Embryonic facial prominence (tissue), 1 donor: ENCODE data around the gene RABGEF1.
A peak's percentile ranks its signal among the peaks of the same experiment; 100 is the strongest.
"Not testable (repeated sequence)": the region's sequence is repeated elsewhere in the genome, so short reads cannot be mapped to it uniquely, and the experiment has no call there.

Source experiments
- DNase-seq: peaks from one replicate; pipeline ENCODE4 v3.0.0-alpha.2; 2016; ENCODE audit errors: extremely low spot score

The RABGEF1 gene

GRCh38 chr7:66815186-66815875 lies 74.8 kb downstream of the RABGEF1 start:
- not testable (repeated sequence) for DNase-seq

DNA sequence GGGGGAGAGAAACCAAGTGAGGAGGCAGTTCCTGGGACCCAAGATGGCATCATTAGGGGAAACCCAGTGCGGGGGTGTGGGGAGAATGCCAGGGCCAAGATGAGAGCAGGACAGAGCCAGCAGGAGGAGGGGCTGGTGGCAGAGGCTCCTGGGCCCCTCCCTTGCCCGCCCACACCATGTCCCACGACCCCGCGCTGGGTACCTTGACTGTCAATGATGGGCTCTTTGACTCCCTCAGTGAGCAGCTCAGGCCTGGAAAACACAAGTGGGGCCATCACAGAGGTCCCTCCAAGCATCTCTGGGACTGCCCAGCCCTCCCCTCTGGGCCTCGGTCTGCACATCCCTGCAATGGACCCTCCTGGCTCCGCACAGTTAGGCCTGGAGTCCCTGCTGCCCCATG lies 75.4 kb downstream of the RABGEF1 start:
- DNase-seq, result no peak

- not testable (repeated sequence) for DNase-seq
Observed at GRCh38 chr7:66816658-66817057, 76.1 kb downstream of the RABGEF1 start.

DNA sequence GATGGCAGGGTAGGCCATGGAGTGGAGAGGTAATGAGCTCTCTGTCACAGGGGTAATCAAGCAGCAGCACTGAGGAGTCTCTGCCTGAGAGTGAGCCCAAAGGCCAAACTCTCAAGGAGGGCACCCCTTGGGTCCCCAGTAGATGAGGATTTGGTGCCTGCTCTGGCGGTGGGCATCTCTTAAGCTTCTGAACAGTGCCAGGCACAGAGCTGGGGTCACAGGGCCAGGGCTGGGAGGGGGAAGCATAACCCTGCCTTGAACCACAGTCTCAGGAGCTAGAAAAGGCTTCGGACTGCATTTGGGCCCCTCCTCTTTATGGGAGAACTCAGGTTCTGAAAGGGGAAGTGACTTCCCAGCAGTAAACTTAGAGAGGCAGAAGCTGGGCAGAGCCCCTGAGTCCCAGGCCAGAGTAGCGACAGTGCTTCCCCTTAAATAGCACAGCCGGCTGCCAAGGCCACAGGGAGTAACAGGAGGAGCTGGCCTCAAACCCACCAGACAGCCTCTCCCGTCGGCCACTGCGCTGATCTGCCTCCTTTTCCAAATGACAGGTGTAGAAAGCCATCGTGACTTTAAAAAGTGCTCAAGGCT lies 76.8 kb downstream of the RABGEF1 start:
- DNase-seq, result not testable (repeated sequence)

GRCh38 chr7:66817956-66818355 lies 77.4 kb downstream of the RABGEF1 start:
- not testable (repeated sequence) for DNase-seq

DNA sequence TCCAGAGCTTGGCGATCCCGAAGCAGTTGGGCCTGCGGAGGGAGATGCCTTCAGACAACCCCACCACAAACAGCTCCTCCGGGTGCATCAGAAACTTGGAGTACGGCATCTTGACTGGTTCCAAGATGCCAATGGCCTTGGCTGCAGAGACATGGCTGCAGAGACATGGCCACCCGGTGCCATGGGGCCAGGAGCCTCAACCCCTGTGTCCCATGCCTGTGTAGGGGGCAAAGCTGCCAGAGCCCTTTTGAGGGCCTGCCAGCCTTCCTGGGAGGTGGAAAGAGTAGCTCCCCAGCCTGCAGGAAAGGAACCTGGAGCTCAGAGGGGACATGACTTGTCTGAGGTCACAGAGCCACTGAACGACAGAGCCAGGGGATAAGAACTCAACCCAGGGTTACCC lies 83.5 kb downstream of the RABGEF1 start:
- no peak for DNase-seq

- not testable (repeated sequence) for DNase-seq
Observed at GRCh38 chr7:66825538-66825937, 85.0 kb downstream of the RABGEF1 start.

DNA sequence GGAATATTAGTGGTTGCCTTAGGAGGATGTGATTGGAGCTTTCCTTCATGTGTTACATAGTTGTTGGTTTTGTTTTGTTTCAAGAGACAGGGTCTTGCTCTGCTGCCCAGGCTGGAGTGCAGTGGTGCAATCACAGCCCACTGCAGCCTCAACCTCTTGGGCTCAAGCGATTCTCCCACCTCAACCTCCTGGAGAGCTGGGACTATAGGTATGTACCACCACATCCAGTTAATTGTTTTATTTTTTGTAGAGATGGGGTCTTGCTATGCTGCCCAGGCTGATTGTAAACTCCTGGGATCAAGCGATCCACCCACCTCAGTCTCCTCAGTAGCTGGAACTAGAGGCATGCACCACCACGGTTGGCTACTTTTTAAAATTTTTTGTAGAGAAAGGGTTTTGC lies 86.1 kb downstream of the RABGEF1 start:
- no peak for DNase-seq

GRCh38 chr7:66830976-66831375 lies 90.4 kb downstream of the RABGEF1 start:
- not testable (repeated sequence) for DNase-seq

DNA sequence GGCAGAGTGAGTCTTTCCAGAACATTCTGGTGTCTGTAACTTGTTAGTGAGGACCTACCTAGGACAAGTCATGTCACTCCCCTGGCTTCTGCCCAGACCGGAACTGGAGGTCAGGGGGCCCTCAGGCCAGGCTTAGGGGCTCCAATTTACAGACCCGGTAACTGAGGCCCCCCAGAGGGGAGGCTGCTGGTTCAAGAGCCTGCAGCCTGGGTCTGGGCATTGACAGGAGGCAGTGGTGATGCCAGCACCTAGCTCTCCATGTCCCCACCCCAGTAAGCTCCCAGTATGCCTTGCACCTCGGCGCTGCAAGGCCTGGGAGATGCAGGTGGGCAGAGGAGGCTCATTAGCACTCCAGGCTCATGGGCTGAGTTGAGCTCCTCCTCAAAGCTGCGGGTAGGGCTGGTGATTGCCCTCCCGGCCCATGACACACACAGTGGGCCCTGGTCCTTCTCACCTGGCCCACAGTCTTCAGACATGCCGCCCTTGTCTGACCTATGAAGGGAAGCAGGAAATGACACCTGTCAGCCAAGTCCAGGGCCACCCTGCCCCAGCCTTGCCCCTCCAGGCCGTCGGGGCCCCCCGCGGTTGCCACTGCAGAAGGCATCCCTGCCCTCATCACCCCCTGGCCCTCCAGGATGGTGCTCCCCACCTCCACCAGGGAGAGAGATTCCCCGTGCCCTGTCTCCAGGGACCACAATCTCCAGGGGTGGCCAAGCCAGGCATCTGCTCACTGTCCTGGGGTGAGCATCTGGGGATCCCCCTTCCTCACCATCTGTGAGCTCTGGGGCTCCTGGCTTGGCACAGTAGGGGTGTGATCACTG lies 92.2 kb downstream of the RABGEF1 start:
- no peak for DNase-seq

- no peak for DNase-seq
Observed at GRCh38 chr7:66837007-66837406, 96.5 kb downstream of the RABGEF1 start.

DNA sequence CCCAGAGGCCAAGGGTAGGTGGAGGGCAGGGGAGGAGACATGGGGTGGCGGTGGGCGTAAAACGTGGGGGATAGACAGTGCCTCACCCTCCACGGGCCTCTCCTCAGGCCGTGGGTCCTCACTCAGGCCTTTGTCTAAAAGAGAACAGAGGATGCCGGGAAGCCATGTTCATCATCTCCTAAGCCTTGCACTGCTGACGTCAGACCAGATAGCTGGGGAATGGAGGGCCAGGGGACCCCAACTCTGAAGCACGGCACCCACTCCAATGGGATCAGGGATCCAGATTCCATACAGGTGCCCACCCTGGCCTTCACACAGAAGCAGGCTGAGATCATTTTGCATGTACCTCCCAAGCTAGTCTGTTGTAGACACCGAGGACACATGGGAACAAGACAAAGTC lies 97.1 kb downstream of the RABGEF1 start:
- DNase-seq, result no peak

DNA sequence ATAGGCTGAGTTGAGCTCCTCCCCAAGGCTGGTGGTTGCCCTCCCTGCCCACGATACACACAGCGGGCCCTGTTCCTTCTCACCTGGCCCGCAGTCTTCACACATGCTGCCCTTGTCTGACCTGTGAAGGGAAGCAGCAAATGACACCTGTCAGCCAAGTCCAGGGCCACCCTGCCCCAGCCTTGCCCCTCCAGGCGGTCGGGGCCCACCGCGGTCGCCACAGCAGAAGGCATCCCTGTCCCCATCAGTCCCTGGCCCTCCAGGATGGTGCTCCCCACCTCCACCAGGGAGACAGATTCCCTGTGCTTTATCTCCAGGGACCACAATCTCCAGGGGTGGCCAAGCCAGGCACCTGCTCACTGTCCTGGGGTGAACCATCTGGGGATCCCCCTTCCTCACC lies 99.3 kb downstream of the RABGEF1 start:
- DNase-seq, result no peak

GRCh38 chr7:66840316-66840715 lies 99.8 kb downstream of the RABGEF1 start:
- no peak for DNase-seq

DNA sequence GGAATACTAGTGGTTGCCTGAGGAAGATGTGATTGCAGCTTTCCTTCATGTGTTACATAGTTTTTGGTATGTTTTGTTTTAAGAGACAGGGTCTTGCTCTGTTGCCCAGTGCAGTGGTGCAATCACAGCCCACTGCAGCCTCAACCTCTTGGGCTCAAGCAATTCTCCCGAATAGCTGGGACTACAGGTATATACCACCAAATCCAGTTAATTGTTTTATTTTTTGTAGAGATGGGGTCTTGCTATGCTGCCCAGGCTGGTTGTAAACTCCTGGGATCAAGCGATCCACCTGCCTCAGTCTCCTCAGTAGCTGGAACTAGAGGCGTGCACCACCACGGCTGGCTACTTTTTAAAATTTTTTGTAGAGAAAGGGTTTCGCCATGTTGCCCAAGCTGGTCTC lies 101.4 kb downstream of the RABGEF1 start:
- no peak for DNase-seq

DNA sequence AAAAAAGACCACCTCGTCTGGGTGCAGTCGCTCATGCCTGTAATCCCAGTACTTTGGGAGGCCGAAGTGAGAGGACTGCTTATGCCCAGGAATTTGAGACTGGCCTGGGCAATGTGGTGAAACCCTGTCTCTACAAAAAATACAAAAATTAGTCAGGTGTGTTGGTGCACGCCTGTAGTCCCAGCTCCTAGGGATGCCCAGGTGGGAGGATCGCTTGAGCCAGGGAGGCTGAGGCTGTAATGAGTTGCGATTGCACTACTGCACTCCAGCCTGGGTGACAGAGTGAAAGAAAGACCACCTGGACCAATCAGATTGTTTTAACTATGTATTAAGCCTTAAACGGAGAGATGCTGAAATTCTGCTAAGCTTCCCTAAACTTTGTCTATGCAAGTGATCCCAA lies 103.0 kb downstream of the RABGEF1 start:
- not testable (repeated sequence) for DNase-seq

GRCh38 chr7:66844552-66845378 lies 104.2 kb downstream of the RABGEF1 start:
- peak; percentile 93 for DNase-seq

DNA sequence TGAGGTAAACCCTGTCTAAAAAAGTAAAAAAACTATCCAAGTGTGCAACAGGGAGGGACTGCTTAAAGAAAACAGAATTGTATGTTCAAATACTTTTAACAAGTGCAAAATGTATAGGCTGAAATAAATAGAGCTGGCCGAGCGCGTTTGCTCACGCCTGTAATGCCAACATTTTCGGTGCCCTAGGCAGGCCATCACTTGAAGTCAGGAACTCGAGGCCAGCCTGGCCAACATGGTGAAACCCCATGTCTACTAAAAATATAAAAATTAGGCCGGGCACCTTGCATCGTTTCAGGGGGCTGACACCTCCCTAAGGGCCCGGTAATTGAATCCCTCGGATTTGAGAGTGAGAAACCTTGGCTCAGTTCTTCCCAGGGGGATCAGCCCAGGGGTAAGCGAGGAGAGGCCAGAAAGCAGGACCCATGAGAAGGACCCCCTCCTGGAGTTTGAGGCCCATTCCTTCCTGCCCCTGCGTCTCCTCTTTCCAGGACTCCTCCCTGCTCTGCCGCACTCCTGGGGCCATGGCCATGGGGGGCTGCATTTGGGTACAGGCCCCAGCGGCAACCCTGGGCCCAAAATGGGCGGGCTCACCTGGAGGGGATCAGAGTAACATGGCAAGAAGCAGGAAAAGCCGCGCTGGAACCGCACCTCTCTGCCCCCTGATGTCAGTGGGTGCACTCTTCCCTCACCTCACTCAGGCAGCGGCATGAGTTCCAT lies 105.0 kb downstream of the RABGEF1 start:
- DNase-seq, result no peak

DNA sequence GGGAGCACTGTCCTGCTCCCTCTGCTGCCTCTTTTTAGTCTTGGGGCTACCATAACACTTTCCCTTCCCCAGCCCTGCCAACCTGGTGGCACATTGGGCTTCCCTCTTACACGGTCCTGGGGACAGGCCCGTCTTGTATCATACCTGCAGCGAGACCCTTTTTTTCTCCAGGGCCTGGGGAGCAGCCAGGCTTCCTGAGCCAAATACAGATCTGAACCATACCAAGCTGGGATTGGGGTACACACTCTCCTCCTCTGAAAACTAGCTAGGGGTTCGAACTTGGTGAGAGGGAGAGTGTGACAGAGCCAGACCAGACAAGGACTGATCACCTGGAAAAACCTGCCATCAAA lies 105.5 kb downstream of the RABGEF1 start:
- DNase-seq, result not testable (repeated sequence)

DNA sequence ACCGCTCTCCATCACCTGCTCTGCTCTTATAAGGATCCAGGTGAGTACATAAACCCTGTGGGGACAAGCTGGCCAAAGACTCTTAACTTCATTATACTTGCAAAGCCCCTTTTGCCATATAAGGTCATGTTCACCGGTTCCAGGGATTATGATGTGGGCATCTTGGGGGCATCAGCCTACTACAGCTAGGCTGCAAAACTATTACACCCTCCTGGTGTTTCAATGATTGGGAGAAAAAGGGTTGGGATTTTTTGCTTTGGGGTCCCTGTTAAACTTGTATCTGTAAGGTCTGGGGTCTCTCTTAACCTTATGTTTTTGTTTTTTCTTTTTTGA lies 107.0 kb downstream of the RABGEF1 start:
- DNase-seq, result not testable (repeated sequence)
